ENCODE measurements around the gene RNF2. TPM values are rescaled to one million over a fixed set of nuclear protein-coding genes. Genes with fewer than 3 reads are reported as not detected.

The RNF2 gene
- total RNA-seq, 1 experiment from 2014 or later: 26.2 TPM

DNA sequence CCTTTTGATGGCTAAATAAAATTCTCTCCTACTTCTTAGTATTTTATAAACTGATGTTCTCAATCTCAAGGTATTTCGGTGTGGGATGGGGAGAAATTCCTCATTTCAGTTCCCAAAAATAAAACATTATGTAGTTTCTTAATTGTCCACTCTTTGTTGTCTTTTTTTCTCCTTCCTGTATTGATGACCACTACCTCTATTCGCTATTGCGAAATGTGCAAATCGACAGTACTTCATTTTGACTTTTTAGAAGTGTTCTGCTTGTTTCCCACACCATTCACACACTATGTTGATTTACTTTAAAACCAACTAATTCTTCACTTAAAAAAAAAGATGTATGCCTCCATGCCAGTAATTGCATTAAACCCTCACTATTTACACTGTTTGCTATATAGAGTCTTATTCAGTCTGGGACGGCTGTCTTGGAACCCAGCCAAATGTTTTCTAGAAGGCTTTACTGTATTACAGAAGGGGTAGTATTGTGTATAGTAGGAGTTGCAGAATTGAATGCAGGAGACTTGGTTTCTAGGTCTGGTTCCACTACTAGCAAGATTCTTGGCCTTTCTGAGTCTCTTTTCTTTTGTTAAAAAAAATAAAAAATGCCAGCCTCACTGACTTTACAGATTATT lies 5.6 kb downstream of the RNF2 start:
- Histone ChIP-seq H3K79me2 (ENCODE audit: low read depth) (peaks cover 95% of the 10 kb centered on the region), H3F3A (ENCODE audit: insufficient read depth, low read depth) (peaks cover 6% of the 10 kb centered on the region; the same call in 1 of the 2 replicates), H3K36me3 (ENCODE audit: low read depth) (no peaks in the 10 kb centered on the region; the same call in 1 of the 2 replicates), H3K27ac (no peak overlapping the region), H3K4me3 (no peak overlapping the region), H3K4me1 (replicated peaks; ENCODE audit: insufficient read depth) (peaks cover 18% of the 10 kb centered on the region), H3K9me2 (ENCODE audit: insufficient read depth) (no peaks in the 10 kb centered on the region), H3K4me2 (no peak overlapping the region), H3K27me3 (ENCODE audit: insufficient read depth, low read depth) (no peaks in the 10 kb centered on the region), H3K9me3 (ENCODE audit: insufficient read depth, low read depth) (no peaks in the 10 kb centered on the region), H4K20me1 (ENCODE audit: insufficient read depth) (peaks cover 39% of the 10 kb centered on the region), H2AFZ (no peak overlapping the region)
- DNase-seq: no peak
- ChIA-PET CTCF (no interaction called here), POLR2A (ENCODE audit: unreplicated experiment) (no interaction called here)
- BruUV-seq (replicated peaks): no TSS peak
- intact Hi-C loops (cut with micrococcal nuclease; ENCODE audit: unreplicated experiment): no loop called here
- TF ChIP-seq, protein P1, sequence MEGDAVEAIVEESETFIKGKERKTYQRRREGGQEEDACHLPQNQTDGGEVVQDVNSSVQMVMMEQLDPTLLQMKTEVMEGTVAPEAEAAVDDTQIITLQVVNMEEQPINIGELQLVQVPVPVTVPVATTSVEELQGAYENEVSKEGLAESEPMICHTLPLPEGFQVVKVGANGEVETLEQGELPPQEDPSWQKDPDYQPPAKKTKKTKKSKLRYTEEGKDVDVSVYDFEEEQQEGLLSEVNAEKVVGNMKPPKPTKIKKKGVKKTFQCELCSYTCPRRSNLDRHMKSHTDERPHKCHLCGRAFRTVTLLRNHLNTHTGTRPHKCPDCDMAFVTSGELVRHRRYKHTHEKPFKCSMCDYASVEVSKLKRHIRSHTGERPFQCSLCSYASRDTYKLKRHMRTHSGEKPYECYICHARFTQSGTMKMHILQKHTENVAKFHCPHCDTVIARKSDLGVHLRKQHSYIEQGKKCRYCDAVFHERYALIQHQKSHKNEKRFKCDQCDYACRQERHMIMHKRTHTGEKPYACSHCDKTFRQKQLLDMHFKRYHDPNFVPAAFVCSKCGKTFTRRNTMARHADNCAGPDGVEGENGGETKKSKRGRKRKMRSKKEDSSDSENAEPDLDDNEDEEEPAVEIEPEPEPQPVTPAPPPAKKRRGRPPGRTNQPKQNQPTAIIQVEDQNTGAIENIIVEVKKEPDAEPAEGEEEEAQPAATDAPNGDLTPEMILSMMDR (conservative IDR thresholded peaks at IDR 0.05): no peak
- TF ChIP-seq EZH2 (IDR thresholded peaks at IDR 0.05; ENCODE audit: low read depth): no peak

DNA sequence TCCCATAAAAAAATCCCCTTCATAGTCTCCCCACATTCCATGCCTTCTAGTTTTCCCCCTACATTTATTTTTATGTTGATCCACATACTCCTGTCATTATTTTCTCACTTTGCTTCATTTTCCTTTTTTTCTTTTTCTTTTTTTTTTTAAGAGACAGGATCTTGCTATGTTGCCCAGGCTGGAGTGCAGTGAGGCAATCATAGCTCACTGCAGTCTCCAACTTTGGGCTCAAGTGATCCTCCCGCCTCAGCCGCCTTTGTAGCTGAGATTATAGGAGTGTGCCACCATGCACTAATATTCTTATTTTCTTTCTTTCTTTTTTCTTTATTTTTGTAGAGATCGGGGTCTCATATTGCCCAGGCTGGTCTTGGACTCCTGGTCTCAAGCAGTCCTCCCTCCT lies 7.8 kb downstream of the RNF2 start:
- no TSS peak for BruUV-seq (replicated peaks)
- POLR2A ChIA-PET (ENCODE audit: unreplicated experiment): no interaction called here

DNA sequence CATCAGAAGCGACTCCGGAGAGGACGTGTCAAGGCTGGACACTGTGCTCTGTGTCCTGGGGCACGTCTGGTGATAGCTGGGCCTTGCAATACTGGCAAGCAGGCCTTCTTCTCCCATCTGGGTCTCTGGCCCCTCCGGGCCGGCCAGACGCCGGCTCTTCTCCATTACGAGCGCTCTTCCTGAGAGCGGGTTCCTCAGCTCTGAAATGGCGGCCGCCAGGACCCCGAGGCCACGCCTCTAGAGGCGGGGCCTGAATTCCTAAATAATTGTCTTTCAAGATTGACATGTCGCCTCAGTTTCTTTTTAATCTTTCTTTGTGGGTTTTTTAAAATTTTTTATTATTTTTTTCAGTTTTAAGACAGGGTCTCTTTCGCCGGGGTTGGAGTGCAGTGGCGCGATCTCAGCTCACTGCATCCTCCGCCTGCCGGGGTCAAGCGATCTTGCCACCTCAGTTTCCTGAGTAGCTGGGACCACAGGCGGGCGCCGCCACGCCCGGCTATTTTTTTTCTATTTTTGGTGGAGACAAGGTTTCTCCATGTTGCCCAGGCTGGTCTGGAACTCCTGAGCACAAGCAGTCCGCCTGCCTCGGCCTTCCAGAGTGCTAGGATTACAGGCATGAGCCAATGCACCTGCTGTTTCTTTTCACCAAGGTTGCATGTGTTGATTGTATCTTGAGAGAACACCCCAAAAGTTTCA lies 9.2 kb downstream of the RNF2 start:
- peaks cover 19% of the 10 kb centered on the region for H4K20me1 ChIP-seq (ENCODE audit: insufficient read depth)
- POLR2A ChIA-PET (ENCODE audit: unreplicated experiment): no interaction called here
- H3F3A ChIP-seq (ENCODE audit: insufficient read depth, low read depth): no peaks in the 10 kb centered on the region
- DNase-seq: no peak
- H3K4me2 ChIP-seq: no peak overlapping the region
- H3K9me3 ChIP-seq (ENCODE audit: insufficient read depth, low read depth): no peaks in the 10 kb centered on the region
- TF ChIP-seq, protein P1 (conservative IDR thresholded peaks at IDR 0.05): no peak
- TF ChIP-seq EZH2 (IDR thresholded peaks at IDR 0.05; ENCODE audit: low read depth): no peak
- CTCF ChIA-PET: no interaction called here
- no peak overlapping the region for H3K4me3 ChIP-seq
- H3K36me3 ChIP-seq (ENCODE audit: low read depth): no peaks in the 10 kb centered on the region; the same call in 1 of the 2 replicates
- no peak overlapping the region for H2AFZ ChIP-seq
- no peaks in the 10 kb centered on the region for H3K27me3 ChIP-seq (ENCODE audit: insufficient read depth, low read depth)
- intact Hi-C loops (cut with micrococcal nuclease; ENCODE audit: unreplicated experiment): no loop called here
- no TSS peak for BruUV-seq (replicated peaks)
- H3K9me2 ChIP-seq (ENCODE audit: insufficient read depth): no peaks in the 10 kb centered on the region
- no peak overlapping the region for H3K27ac ChIP-seq
- no peaks in the 10 kb centered on the region for H3K4me1 ChIP-seq (replicated peaks; ENCODE audit: insufficient read depth)
- H3K79me2 ChIP-seq (ENCODE audit: low read depth): peaks cover 94% of the 10 kb centered on the region

More for the DNA sequence above, 7.8 kb downstream of the RNF2 start:
- no peaks in the 10 kb centered on the region for H3K9me3 ChIP-seq (ENCODE audit: insufficient read depth, low read depth)
- H3K36me3 ChIP-seq (ENCODE audit: low read depth): no peaks in the 10 kb centered on the region; the same call in 1 of the 2 replicates
- CTCF ChIA-PET: no interaction called here
- H3F3A ChIP-seq (ENCODE audit: insufficient read depth, low read depth): no peaks in the 10 kb centered on the region
- no peak overlapping the region for H2AFZ ChIP-seq
- intact Hi-C loops (cut with micrococcal nuclease; ENCODE audit: unreplicated experiment): no loop called here
- no peak for DNase-seq
- H4K20me1 ChIP-seq (ENCODE audit: insufficient read depth): peaks cover 25% of the 10 kb centered on the region
- H3K4me3 ChIP-seq: no peak overlapping the region
- H3K9me2 ChIP-seq (ENCODE audit: insufficient read depth): no peaks in the 10 kb centered on the region
- H3K79me2 ChIP-seq (ENCODE audit: low read depth): peaks cover 94% of the 10 kb centered on the region
- H3K4me2 ChIP-seq: no peak overlapping the region
- H3K27ac ChIP-seq: no peak overlapping the region
- H3K27me3 ChIP-seq (ENCODE audit: insufficient read depth, low read depth): no peaks in the 10 kb centered on the region
- H3K4me1 ChIP-seq (replicated peaks; ENCODE audit: insufficient read depth): peaks cover 4% of the 10 kb centered on the region; the same call in 1 of the 2 replicates
- TF ChIP-seq, protein P1 (conservative IDR thresholded peaks at IDR 0.05): no peak
- no peak for TF ChIP-seq EZH2 (IDR thresholded peaks at IDR 0.05; ENCODE audit: low read depth)
